Activated naive CD8-positive, alpha-beta T cell treated with anti-CD3 and anti-CD28 coated beads for 36 hours (primary cell): ENCODE data around the gene TIGD2. TPM values are rescaled to one million over a fixed set of nuclear protein-coding genes. Genes with fewer than 3 reads are reported as not detected.

Experiments used
- total RNA-seq, 2 experiments: library from RNA; stranded (reverse); gene quantifications; one replicate each; pipeline ENCODE4 v1.2.3, GENCODE V29; 2021

TIGD2 gene
- total RNA-seq, 2 experiments from 2014 or later = 3.2 to 3.6 TPM

Other genes with a start within 250 kb of the TIGD2 start
- 1 to 10 TPM; 2.4 to 3.2 TPM for gene FAM13A, start 54.3 kb upstream of the TIGD2 start, total RNA-seq
- 1 to 10 TPM; 9.2 to 9.4 TPM for gene GPRIN3, start 196.3 kb downstream of the TIGD2 start, total RNA-seq